GM13977 (cell line): Measurements from ENCODE around the gene DUOXA2.

Experiments used
- DNase-seq: peaks from one replicate; pipeline ENCODE4 v3.0.0; 2012; ENCODE audit warnings: low spot score
- in situ Hi-C: fragments of 300-500 bp; cut with MboI; formaldehyde crosslinking; loops from one replicate; pipeline ENCODE4 v1.12.0; 2022; ENCODE audit warnings: low sequenced_read_pairs, low pct_unique_long_range_greater_than_20kb, mixed read lengths, inconsistent platforms; ENCODE audit not compliant: unreplicated experiment
- TF ChIP-seq, protein P1 (sequence below): IDR thresholded peaks from 2 replicates; pipeline ENCODE4 v1.5.1; 2012; ENCODE audit warnings: mild to moderate bottlenecking, control low read depth; ENCODE audit not compliant: insufficient read depth; ENCODE audit errors: extremely low read depth, missing control alignments

The DUOXA2 gene

DNA sequence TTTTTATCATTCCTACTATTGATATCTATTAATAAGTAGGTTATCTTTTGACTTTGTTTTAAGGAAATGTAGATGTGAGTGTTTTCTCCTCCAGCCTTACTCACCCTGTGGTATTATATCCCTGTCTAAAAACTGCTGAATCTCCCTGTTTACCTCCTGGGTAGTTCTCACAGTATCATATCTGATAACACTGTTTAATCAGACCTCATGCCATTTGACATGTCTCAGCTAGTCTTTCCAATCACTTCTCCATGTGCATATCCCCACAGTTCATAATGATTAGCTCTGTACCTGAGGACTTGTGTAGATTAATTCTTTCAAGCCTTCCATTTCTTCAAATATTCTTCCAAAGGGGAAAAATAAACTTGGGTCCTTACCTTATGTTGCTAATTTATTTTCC is 30.9 kb upstream of the DUOXA2 start:
- TF ChIP-seq, protein P1, sequence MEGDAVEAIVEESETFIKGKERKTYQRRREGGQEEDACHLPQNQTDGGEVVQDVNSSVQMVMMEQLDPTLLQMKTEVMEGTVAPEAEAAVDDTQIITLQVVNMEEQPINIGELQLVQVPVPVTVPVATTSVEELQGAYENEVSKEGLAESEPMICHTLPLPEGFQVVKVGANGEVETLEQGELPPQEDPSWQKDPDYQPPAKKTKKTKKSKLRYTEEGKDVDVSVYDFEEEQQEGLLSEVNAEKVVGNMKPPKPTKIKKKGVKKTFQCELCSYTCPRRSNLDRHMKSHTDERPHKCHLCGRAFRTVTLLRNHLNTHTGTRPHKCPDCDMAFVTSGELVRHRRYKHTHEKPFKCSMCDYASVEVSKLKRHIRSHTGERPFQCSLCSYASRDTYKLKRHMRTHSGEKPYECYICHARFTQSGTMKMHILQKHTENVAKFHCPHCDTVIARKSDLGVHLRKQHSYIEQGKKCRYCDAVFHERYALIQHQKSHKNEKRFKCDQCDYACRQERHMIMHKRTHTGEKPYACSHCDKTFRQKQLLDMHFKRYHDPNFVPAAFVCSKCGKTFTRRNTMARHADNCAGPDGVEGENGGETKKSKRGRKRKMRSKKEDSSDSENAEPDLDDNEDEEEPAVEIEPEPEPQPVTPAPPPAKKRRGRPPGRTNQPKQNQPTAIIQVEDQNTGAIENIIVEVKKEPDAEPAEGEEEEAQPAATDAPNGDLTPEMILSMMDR: no peak
- in situ Hi-C loops: no loop called here
- DNase-seq: no peak

- TF ChIP-seq, protein P1: no peak
- in situ Hi-C loops: no loop called here
Observed at GRCh38 chr15:45084163-45084562, 30.0 kb upstream of the DUOXA2 start.

DNA sequence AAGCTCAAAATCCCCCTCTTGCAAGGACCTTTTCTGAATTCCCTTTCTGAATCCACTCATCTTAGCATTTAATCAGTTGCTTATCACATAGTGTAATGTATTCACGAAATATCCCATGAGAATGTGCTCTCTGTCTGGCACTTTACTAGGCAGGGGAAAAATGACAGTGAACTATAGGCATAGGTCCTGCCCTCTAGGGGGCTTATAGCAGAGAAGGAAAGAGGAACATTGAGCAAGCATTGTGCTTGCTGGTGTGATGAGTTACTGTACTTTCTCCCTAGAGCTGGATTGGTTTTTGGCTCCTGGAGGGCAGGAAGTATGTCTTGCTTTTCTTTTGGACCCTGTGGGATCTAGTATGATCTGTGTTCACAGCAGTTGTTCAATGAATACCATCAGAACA is 26.6 kb upstream of the DUOXA2 start:
- in situ Hi-C loops: no loop called here
- TF ChIP-seq, protein P1: no peak
- DNase-seq: no peak

More at GRCh38 chr15:45084163-45084562, 30.0 kb upstream of the DUOXA2 start:
- no peak for DNase-seq

DNA sequence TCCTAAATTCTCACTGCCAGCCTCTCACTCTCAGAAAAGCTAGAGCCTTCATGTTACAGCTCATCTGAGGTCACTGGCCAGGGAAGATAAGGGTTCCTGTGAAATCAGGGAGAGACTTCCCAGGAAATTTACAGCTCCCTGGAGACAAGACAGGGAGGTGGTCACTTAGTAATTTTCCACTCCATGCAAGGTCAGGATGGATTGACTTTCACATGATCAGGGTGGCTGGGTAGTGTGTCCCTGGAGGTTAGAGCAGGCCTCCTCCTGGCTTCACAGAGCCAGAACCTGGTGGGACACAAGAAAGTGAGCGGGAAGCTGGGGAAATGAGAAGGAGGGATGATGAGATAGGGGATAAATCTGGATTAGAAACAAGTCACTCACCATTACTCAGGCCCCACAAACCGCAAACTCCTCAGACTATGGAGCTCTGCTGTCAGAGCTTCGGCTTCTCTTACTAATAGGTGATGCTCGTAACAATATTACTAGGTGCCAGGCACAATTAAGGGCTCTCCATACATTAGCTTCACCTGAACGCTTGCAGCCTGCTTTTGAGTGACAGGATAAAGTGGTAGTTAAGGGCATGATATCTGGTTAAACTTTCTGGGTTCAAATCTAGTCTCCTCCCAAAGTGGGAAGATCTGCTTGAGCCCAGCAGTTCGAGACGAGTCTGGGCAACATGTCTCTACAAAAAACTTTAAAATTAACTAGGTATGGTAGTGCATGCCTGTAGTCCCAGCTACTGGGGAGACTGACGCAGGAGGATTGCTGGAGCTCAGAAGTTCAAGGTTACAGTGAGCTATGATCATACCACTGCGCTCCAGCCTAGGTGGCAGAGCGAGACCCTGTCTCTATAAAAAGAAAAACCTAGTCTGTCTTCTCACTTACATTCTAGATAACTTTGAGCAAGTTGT is 25.1 kb upstream of the DUOXA2 start:
- no peak for DNase-seq
- TF ChIP-seq, protein P1: no peak
- in situ Hi-C loops: no loop called here

GRCh38 chr15:45089712-45090373 is 24.3 kb upstream of the DUOXA2 start:
- in situ Hi-C loops: no loop called here
- DNase-seq: no peak
- TF ChIP-seq, protein P1: no peak

DNA sequence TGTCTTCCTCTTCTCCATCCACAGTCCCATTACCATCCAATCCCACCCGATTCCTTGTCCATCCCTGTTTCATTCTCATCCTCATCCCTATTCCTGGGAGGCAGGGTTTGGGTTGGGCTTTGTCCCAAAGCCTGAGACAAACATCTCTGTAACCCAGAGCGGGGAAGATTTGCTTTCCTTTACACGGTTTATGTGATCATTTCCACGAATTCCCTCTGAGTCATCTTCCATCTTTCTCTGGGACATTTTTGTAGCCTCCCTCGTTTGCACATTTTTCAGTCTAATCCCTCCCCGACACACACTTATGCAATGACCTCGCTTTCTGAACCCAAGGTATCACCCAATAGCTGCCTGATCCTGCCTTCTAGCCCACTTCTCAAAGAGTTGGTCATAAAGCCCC is 23.0 kb upstream of the DUOXA2 start:
- TF ChIP-seq, protein P1: no peak
- no peak for DNase-seq
- in situ Hi-C loops: no loop called here
